HG03575 (cell line): ENCODE data around the gene MGLL.

Source experiments
- ATAC-seq: cut with Tn5 transposase; IDR thresholded peaks from one replicate; pipeline ENCODE4 v1.9.1; 2021; ENCODE audit not compliant: unreplicated experiment, insufficient number of reproducible peaks, low FRiP score; ENCODE audit errors: extremely low read depth

Gene MGLL

DNA sequence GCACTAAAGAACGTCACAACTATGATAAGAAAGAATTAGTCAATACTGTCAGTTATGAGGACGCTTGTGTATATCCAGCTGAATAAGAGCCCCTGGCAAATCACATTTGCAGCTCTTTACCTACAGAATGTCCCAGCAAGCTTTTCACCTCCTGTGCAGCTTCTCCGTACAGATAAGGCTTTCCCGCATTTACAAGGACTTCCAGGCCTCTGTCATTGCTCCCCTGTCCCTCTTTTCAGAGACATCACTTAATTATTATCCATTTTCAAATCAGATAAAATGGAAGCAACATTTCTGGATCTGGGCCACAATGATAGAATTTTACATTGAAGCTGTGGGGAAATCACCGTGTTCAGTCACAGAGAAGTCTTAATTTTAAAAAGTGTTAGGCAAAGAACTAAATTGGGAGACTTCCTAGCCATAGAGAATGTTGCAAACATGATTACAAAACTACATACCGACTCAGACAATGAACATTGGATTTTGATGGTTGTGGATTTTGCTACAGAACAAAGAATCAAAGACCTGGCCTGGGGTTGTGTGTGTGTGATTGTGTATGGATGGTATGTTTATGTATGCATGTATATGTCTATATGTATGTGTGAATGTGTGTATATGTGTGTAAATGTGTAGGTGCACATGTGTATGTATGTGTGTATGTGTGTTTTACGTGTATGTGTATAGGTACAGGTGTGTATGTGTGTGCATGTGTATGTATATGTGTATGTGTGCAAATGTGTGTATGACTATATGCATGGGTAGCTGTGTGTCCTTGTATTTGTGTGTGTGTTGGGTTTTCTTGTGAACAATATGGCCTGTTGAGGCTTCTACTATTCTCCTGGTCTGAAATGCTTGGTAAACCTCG is 41.5 kb downstream of the MGLL start:
- ATAC-seq, result no peak

DNA sequence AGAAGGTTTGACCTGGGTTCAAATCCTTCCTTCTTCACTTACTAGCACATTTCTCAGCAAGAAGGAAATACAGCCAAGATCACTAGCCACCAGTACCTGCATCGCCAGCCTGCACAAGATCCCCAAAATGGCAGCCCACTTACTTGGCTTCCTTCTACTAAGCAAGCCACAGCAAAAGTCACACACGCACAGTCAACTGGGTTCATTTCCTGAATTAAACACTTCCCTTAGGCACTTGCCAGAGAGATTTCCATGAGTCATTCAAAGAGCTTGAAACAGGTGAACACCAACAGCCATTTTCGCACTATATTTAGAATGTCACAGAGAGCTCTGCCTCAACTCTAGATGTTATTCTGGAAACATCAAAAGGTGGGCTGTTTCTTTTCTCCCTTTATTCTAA is 42.6 kb downstream of the MGLL start:
- no peak for ATAC-seq

DNA sequence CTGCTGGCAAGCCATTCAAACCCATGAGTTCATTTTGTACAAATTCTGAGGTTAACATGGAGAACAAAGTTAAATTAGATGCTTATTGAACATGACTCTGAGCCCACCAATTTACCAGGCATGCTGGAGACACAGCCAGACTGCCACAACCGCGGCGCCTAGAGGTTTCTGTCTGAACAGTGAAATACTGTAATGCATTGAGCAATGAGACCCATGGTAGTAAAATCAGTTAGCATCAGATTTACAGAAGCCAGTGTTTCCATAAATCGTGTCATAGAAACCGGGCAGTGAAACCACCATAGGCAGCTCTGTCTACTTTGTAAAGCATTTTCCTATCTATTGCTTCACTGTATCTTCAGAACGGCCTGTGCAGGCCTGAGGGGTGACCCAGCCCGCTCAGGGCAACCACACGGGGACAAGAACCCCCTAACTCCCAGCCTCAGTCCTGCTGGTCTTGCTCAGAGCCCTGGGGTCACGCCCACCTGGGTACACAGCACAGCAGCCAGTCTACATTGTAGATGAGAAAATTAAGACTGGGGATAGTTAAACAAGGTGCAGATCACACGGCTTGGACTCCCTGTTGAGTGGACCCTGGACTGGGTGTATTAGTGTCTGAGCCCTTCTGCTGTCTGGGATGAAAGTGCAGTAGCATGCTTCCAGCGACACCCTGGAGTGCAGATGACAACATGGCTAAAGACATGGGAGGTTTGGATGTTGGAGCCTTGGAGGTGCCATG is 44.2 kb downstream of the MGLL start:
- no peak for ATAC-seq

DNA sequence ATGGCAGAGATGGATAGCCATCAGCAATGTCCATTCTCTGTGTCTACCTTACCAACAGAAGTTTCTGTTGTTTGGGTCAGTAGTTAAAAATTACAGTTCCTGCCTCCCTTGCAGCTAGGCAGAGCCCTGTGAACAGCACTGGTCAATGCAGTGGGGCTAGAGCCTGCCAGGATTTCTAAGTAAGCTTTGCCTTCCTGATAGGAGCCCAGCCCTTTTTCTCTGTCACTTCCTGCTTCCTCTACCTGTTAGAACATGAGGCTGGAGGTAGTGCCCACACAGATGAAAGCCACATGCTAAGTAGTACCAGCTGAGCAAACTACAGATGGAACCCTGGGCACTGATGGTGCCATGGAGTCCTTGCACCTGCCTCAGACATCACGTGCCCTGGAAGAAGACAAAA is 45.0 kb downstream of the MGLL start:
- no peak for ATAC-seq

DNA sequence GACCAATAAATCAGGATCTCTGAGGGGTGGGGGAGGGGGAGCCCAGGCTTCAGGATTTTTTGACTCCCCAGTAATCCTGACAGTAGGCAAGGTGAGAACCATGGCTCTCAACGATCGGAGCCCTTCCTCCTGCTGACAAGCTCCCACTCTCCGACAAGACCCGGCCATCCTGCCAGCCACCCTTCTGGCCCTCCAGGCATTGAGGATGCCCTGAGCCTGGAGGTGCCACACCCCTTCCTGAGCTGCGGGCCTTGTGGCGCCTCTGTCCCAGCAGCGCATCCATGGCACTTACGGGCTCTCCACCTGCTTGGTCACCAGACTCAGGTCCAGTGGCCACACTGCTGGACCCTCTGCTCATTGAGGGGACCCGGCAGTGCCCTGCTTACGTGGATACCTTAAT is 46.0 kb downstream of the MGLL start:
- ATAC-seq, result no peak

DNA sequence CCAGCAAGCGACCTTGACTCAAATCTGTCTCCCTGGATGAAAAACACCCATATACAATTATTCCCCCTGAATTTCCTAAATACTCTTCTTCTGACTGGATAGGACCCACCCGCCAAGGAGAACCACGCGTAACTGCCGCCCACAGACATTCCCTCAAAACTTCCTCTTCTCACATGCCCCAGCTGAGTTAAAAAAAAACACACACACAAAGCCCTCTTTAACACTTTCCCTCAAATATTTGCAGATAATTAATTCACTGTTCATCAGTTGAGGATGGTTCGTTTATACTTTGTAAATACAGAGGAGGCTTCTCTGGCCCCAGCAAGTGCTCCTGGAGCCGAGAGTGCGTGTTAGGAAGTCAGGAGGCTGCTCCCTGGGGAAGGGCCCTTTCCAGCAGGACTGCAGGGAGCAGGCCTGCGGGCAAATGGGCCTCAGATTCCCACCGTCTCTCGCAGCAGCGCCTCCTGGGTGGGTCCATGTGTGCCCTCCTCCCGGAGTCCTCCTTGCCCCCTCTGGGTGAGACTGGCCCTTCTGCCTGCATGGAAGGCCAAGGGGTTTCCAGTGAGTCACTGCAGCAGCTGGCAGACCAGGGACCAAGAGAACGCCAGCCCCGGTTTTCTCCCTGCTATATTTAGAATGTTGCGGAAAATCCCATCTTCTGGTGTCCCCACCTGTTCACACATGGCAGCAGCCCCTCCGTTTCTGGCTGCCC is 46.8 kb downstream of the MGLL start:
- no peak for ATAC-seq

DNA sequence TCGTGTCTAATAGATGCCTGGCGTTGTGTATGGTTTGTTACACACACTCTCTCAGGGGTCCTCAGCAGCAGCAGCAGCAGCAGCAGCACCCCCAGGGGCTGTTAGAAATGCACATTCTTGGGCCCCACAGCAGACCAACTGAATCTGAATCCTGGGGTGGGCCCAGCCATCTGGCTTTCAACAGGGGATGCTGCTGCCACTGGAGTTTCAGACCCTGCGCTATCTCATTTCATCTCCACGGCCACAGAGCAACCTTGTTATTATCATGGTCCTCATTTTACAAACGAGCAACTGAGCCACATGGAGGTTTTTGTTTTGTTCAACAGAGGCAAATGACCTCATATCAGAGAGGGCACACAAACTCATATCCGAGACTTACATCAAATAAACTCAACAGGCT is 47.7 kb downstream of the MGLL start:
- no peak for ATAC-seq

DNA sequence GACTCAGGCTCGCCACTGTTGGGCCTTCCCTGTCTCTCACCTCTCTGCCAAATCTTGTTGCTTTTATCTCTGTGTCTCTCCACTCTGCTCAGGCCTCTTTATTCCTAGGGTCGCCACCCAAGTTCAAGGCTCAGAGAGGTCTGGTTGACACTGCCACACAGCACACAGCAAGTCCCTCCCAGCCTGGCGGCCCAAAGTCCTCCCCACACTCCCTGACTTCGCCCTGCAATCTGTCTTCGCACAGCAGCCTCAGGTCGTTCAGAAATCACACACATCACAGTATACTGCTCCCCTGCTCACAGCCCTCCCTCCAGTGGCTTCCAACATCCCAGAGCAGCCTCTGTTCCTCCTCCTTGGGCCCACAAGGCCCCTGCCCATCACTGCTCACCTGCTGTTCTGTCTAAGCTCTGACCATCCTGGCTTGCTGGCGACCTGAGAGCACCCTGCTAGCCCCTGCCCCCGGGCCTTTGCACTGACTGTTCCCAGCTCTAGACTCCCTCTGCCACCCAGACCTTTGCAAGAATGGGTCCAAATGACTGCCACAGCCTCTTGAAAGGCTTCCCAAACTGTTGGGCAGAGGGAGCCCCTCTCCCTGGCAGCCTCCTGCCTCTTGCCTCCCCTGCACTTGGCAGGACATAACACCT is 48.4 kb downstream of the MGLL start:
- no peak for ATAC-seq

DNA sequence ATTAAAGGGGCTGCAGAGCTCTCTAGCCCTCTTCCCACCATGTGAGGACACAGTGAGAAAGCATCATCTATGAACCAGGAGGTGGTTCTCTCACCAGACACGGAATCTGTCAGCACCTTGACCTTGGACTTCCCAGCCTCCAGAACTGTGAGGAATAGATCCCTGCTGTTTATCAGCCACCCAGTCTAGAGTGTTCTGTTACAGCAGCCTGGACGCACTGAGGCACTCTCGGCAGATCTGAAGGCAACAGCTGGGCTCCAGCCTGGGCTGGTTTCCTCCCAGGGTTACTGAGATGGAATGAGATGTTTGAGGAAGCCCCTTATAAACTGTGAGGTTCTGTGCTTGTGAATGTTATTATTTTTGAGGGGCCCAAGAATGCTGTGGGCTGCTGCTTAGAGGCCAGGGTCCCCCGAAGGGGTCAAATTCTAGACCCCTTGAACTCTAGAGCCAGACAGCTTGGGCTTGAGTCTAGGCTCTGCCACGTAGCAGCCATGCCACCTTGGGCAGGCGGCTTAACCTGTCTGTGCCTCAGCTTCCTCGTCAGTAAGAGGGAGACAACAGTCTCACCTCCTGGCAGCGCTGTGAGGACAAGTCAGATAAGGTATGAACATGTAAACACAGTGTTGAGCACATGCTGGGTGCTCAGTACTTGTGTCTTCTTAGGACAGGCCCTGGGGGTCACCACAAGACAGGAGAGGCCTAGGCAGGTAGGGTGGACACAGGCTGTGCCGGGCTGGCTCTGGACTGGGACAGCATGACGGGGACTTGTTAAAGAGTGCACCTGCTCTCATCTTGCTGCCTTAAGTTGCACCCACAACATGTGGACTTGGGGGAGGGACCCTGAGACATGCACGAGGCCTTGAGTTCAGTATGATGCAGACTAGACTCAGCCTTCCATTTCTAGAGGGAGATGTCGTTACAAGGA is 49.2 kb downstream of the MGLL start:
- ATAC-seq, result no peak

DNA sequence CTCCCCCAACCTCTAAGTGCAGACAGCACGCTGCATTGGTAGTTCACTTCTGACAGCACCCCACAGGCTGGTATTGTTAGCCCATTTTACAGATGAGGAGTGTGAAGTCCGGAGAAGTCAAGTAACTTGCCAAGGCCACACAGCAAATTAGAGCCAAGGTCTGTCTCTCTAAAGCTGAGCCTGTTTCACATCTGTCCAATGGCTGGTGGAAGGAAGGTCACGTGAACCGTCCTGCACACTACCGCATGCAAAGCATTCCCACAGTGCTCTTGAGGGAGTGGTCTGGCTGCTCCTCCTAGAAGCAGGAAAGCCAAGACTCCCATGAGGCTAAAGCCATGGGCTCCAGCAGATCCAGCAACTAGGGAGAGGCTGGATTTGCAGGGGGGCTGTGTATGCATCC is 50.0 kb downstream of the MGLL start:
- no peak for ATAC-seq

DNA sequence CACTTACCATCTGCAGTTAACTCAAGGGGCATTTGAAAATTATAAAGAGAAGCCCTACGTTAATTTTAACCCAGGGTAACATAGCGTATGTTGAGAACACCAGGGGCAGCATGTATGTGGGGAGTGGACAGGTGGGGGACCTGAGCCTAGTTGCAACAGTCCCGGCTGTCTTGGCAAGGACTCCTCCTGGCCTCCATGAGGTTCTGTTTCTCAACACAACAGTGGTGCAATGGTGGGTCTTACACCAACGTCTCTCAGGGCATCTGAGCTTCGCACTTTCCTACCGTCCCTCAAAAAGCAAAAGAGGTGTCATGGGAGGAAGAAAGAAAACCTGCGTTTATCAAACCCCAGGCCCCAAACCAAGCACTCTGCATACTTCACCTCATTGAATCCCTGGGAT is 50.6 kb downstream of the MGLL start:
- no peak for ATAC-seq

DNA sequence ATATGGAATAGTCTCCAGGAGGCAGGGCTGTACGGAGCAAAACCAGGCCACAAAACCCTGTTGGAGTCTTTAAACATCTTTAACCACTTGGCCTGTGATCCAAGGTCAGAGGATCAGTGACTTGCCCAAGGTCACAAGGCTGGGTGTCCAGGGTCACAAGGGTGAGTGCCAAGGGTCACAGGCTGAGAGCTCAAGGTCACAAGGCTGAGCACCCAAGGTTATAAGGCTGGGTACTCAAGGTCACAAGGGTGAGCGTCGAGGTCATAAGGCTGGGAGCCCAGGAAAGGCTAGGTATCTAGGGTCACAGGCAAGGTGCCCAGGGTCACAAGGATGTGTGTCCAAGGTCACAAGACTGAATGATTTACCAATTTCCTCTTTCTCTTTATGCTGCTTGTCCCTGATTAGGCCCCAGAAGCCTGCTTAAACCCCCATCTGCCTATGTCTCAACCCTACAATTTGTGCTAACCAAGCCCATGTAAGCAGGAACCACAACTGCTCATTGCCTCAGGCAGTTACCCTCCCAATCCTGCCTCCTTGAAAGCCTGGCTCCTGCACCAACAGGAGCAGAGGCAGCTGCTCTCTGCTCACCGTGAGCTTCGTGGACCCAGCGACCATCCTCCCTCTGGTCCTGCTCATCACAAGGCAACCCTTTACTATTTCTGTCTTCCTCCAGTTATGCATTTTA is 51.5 kb downstream of the MGLL start:
- ATAC-seq, result no peak

DNA sequence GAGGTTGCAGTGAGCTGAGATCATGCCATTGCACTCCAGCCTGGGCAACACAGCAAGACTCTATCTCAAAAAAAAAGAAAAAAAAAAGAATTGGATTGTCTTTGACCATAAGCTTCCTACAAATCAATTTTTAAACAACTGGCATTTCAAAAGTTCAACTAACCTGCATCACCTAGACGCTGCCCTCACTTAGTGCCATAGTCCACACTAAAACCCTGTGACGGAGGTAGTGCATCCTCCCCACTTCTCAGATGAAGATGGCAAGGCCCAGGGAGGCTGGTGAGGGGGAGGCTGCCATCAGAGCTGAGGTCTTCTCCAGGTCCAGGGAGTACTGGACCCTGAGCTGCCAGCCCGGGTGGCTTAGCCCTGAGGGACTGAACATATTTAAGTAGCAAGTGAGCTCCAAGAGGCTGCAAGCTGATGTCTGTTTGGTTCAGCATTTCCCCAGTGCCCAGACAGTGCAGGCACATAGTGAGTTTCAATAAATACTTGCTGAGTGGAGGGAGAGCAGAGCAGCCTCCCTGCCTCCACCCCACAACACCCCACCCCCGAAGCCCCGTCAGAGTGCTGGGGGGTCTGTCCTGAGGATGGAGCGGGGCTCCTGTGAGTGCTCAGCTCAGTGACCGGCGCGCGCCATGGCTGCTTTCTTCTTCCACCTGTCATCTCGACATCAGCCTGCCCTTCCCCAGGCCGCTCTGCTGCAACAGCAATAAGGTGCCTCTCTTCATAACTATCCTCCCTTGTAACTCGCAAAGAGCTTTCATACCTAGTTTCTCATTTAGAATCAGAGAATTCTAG is 52.8 kb downstream of the MGLL start:
- ATAC-seq, result no peak

DNA sequence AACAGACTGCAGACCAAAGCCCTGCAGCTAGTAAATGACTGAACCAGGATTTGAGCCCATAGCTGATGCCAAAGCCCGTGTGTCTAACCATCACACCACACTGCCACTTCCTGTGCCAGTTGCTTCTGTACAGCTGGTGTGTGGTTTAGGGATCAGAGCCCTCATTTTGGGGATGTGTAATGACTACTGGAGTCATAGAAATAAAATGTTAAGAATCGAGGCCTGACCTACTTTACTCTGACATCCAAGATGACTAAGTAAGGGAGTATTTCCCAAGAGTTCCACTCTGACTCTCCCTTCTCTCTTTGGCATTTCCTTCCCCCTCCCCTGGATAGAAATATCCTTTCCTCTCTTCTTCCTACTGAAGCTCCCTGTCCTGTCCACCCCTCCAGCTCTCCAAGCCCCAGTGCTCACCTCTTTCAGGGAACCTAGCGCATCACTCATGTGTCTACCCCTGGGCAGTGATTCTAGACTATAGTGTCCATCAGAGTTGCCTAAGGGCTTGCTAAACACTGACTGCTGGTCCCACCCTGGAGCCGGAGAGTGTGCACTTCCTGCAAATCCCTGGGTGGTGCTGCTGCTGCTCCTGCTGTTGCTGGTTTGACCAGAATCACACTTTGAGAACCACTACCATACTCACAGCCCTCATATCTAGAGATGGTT is 53.8 kb downstream of the MGLL start:
- no peak for ATAC-seq

DNA sequence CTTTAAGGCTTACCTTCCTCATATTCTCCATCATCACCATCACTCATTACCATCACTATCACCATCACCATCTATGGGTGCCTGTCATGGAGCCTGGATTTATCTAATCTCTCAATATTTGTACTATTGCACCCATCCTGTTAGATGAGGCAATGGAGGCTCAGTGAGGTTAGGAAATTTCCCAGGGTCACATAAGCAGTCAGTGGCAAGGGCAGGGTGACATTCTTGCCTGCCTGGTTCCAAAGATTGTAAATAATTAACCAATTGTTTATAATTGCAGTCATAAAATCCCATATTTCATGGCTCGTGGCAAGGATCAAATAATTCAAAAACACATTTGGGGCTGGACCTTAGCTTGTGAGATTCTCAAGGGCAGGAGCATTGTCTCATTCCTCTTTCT is 55.2 kb downstream of the MGLL start:
- ATAC-seq, result no peak

DNA sequence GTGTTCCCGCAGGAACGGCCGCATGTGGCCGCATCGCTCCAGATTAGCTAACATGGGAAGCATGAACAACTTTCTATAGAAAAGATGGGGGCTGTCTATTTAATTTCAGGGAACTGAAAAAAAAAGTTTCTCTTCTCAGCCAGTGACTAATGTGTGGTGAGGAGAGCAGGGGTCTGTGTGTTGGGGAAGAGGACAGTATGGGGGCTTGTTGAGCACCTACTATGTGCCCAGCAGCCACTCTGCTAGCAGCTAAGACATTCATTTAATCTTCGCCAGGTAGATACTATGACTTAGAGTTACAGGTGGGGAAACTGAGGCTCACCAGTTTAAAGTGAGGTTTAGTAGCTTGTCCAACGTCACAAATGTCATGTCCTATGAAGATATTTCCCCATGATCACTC is 56.6 kb downstream of the MGLL start:
- ATAC-seq, result no peak
